ENCODE data around the gene TMEM132C.

TMEM132C gene

GRCh38 chr12:128729628-128730121, 462.7 kb downstream of the TMEM132C start:
- no peak for DNase-seq

DNA sequence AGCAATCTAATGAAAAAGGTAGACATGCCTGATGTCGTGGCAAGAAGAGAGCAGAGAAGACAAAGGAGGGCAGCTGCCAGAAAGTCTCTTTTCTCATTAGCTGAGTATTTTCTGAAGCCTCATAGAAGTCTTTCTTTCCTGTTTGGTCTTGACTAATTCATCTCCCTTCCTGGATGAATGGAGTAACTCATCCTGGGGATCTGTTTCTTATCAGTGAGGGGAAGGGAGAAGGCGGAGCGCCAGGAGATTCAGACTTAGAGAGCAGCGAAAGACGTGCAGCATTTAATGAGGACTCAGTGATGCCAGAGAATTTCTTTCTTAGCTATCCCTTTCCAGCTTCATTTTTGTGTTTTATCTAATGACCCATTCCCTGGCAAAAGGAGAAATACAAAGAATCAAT, 467.4 kb downstream of the TMEM132C start:
- DNase-seq: no peak

DNA sequence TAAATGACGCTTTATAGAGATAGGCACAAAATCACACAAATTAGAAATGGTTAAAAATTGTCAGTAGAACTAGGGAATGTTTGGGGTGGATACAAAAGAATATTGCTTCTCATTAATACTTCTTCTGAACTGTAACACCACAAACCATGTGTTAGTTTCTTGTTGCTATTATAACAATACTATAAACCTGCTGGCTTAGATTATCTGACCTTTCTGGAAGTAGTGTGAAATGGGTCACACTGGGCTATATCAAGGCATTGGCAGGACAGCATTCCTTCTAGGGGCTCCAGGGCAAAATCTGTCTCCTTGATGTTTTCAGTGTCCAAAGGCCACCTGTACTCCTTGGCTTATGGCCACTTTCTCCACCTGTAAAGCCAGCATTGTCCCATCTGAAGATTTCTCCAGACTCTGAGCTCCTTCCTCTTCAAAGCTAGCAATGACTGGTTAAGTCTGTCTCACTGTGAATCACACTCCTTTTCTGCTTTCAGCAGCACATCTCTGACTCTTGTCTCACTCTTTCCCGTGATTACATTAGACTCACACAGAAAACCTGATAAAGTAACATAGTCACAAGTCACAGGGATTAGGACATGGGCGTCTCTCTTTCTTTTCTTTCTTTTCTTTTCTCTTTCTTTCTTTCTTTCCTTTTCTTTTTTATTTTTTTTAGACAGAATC, 470.5 kb downstream of the TMEM132C start:
- DNase-seq: no peak

- DNase-seq: no peak
Observed at GRCh38 chr12:128743916-128744315, 476.9 kb downstream of the TMEM132C start.

DNA sequence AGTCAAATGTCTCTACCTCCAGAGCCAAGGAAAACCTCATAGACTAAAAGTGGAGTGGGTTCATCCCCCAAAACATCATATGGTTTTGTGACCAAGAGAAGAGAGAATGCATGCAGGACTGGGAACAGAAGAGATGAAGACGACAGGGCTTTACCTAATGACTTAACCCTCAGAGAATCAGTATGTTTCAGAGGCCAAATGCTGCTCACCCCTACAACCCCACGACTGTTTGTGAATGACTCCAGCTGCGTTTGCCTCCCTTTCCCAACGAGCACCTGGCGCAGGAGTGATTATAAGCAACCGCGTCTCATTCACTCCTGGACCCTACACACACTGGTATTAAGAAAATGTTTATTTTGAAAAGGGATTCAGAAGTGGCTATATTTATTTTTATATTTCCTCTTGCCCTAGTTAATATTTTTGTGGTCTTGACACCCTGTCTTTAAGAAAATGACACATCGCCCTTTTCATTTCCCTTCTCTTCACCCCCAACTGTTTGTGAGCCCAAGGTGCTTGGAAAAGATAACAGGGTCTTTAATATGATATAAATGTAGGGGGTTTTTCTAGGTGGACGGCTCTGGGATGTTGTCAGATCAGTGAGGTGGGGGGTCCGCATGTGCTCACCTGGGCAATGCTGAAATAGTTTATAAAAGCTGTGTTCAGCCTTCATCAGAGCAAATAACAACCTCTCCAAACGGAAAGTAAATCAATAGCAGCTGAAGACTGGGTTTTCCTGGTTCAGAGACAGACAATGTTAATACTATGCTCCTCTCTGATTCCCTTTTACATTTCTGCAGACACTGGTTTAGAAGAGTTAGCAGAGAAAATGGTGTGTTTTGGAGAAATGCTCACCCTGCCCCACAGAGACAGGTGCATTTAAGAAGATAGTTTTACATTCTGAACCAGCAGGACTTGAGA, 479.1 kb downstream of the TMEM132C start:
- no peak for DNase-seq

DNA sequence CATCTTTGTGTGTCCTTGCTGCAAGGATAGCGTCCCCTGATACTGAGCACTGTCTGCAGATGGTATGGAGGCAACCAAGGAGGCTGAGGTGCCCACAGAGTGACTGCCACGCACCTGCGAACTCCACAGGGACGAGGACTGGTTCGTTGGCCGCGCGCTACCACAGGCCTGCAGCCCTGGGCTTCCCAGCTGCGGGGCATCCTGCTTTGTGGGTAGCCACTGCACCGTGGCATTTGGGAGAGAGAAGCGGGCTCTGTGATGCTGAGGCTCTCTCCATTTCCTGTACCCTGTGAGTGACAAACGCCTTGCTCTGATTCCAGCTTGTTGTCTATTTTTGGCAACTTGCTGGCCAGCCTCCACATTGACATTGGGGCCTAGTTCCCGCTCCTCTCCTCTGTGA, 480.5 kb downstream of the TMEM132C start:
- no peak for DNase-seq

DNA sequence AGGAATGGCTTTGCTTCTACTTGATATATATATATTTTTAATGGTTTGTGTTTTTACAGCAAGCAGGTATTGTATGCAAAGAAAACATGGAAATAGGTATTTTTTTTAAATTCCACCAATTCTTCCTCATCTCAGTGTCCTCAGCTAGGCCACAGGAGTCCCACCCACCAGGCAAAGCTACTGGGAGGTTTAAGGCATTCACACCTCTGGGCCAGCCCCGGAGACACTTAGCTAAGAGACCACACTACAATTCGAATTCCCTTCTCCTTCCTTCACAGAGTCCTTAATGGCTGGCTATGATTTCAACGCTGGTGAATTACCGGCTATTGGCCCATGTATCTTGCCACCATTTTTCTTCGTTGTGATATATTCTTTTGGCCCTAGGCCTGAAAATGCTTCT, 485.4 kb downstream of the TMEM132C start:
- no peak for DNase-seq

DNA sequence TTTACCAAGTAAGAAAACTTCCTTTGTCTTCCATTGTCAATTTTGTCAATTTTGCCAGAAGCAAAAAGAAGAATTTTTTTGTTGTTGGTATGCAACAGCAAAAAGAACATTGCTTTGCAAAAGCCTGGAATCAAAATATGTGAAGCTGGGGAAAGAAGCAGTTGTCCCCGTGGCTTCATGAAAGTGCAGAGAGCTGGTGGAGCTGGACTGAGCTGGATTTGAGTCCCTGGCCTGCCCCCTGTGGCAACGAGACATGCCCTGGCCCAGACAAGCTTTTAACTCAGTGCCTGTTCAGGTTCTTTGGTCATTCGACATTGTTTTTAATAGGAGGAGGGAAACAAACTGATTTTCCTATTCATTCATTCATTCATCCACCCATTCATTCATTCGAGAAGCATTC, 486.5 kb downstream of the TMEM132C start:
- DNase-seq: no peak

GRCh38 chr12:128754275-128754674, 487.3 kb downstream of the TMEM132C start:
- no peak for DNase-seq

DNA sequence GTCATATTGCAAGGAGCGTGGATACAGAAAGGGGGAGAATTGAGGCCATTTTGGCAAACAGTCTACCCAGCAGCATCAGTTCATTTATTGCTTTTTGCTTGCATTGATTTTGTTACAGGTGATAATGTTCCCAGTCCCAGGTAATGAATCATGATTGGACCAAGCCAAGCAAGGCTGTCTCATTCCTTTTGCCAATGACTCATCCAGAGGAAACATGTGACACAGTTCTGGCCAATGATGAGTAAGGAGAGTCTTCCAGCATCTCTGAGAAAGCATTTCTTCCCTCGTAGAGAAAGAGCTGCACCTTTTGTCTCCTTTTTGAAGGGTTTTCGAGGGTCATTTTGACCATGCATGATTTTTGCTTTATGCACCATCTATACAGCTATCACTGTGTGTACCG, 488.6 kb downstream of the TMEM132C start:
- DNase-seq: no peak

Measured in stimulated activated CD8-positive, alpha-beta memory T cell treated with anti-CD3 and anti-CD28 coated beads, Interleukin-4, amount 100 ng/mL, for 48 hours (primary cell).